HG02870 (cell line): ENCODE data around the gene FOS.
"Not testable (repeated sequence)": the region's sequence is repeated elsewhere in the genome, so short reads cannot be mapped to it uniquely, and the experiment has no call there.

Source experiments
- ATAC-seq: cut with Tn5 transposase; IDR thresholded peaks from one replicate; pipeline ENCODE4 v1.9.1; 2021; ENCODE audit warnings: mild to moderate bottlenecking, moderate library complexity; ENCODE audit not compliant: unreplicated experiment

Gene FOS

DNA sequence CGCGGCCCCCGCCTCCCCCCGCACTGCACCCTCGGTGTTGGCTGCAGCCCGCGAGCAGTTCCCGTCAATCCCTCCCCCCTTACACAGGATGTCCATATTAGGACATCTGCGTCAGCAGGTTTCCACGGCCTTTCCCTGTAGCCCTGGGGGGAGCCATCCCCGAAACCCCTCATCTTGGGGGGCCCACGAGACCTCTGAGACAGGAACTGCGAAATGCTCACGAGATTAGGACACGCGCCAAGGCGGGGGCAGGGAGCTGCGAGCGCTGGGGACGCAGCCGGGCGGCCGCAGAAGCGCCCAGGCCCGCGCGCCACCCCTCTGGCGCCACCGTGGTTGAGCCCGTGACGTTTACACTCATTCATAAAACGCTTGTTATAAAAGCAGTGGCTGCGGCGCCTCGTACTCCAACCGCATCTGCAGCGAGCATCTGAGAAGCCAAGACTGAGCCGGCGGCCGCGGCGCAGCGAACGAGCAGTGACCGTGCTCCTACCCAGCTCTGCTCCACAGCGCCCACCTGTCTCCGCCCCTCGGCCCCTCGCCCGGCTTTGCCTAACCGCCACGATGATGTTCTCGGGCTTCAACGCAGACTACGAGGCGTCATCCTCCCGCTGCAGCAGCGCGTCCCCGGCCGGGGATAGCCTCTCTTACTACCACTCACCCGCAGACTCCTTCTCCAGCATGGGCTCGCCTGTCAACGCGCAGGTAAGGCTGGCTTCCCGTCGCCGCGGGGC is at the start of gene FOS:
FOS (plus strand) TSS at position 407 of the 731 bp plus-strand sequence; CDS start at position 562, 155 bp downstream.
- peak; percentile 85 for ATAC-seq

DNA sequence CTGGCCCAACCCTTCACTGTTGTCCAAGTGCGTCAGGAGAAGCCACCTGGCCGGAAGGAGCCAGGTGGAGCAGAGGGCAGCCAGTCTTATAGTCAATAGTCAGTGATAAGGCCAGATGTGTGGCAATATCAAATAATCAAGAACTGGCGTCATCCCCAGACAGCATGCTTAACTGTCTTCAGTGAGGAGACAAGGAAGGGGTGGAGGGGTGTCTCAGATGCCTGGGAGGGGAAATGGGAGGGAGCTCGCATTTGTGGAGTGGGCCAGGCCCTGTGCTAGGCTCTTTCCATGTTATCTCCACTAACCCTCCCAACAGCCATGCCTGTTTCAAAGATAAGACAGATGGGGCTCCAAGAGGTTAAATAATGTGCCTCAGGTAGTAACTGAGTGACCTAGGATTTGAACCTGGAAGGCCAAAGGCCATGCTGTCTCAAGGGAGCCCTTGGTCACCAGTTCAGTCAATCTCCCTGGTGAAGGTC is 48.9 kb upstream of the FOS start:
- no peak for ATAC-seq

DNA sequence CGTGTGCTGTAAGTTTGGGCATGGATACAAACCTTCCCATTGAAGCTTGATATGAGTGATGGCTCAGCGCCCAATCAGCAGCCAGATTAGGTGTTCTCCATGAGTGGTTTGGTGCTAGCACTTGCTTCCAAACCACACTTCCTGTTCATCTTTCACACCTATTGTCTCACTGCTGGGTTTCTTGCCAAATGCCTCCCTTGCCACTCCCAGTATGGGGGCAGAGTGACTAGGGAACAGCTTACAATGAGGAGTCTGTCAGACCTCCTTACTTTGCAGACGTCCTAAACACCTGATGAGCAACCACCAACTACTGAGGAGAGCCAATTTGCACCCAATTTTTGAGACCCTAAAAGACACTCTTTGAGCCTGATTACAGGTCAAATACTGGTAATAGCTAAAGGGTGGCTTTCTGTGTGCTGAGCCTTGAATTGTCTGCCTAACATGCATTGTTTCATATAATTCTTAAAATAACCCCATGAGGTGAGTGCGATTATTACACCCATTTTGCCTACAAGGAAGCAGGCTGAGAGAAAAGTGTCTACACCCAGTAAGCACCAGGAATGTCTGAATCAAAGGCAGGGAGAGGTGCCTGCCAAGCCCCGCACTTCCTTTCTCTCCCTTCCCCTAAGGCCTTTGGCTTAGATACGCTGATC is 48.4 kb upstream of the FOS start:
- ATAC-seq, result no peak

DNA sequence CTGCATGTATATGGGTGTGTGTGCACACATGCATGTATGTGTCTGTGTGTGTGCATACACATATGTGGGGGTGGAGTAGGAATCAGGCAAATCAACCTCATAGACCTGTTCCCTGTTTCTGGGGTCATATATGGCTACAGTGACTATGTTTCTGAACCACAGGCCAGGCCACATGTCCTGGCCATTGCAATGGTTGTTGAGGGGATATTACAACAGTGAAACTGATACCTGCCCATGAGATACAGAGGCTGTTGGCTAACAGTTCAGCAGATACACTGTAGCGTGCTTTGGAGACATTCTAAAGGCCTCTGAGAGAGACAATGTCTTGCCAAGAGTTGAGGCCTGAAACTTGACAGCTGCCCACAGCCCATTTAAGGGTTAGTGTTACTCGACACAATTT is 47.3 kb upstream of the FOS start:
- peak; percentile 45 for ATAC-seq

DNA sequence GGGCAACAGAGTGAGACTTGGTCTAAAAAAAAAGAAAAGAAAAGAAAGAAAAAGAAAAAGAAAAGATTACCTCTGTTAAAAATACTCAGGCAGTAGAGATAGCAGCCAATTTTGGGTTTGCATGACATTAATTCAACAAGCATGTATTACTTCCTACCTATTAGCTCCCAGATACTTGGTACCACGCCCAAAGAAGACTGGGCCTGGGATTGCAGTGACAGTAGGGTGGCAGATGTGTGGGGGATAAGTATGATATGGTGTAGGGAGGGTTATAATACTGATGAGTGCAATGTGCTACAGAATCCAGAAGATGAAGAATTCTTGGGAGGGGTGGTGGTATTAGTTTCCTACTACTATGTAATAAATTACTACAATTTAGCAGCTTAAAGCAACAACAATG is 46.4 kb upstream of the FOS start:
- no peak for ATAC-seq

DNA sequence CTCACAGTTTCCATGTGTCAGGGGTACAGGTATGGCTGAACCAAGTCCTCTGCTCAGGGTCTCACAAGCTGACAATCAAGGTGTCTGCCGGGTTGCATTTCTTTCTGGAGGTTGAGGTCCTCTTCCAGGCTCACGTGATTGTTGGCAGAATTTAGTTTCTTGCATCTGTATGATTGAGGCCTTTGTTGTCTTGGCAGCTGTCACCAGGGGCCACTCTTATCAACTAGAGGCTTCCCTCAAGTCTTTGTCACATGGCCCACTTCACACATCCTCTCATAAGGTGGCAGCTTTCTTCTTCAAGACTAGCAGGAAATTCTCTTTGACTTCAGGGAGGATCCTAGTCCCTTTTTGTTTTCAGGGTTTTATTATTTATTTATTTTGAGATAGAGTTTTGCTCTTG is 46.0 kb upstream of the FOS start:
- no peak for ATAC-seq

DNA sequence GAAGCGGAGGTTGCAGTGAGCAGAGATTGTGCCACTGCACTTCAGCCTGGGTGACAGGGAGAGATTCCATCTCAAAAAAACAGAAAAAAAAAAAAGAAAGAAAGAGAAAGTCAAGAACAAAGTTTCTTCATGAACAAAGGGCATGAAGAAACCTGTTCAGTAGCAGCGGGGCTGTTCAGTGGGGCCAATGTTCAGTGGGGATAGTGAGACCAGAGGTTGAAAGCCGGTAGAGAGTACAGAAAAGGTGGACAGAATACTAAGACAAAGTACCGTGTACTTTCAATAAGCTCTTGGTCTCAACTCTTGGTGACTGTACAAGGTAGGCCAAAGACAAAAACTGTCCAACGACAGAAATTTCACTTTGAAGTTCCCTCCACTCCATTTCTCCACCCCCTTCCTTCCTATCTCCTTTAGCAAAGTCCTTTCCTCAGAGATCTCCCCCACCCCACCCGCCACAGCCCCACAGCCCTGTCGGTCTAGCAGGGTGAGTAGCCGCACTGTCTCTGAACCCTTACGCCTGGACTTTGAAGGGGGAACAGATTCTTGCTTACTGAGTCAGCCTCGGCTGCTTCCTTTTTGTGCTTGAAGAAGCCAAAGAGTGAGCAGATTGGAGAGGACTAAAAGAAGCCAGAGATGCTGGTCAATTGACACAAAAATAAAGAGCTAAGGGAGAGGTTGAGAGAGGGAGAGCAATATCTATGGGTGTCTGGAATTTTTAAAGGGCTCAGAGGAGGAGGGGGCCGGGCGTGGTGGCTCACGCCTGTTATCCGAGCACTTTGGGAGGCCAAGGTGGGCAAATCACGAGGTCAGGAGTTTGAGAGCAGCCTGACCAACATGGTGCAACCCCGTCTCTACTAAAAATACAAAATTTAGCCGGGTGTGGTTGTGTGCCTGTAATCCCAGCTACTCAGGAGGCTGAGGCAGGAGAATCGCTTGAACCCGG is 44.2 kb upstream of the FOS start:
- ATAC-seq, result no peak

DNA sequence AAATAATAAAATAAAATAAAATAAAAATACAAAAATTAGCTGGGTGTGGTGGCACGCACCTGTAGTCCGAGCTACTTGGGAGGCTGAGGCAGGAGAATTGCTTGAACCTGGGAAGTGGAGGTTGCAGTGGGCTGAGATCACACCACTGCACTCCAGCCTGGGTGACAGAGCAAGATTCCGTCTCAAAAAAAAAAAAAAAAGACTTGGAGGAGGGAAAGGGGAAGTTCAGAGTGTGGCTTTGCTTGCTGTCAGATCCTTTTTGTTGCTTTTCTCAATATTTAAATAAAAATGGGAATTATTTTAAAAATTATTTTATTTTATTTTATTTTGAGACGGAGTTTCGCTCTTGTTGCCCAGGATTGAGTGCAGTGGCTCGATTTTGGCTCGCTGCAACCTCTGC is 43.4 kb upstream of the FOS start:
- ATAC-seq, result not testable (repeated sequence)

DNA sequence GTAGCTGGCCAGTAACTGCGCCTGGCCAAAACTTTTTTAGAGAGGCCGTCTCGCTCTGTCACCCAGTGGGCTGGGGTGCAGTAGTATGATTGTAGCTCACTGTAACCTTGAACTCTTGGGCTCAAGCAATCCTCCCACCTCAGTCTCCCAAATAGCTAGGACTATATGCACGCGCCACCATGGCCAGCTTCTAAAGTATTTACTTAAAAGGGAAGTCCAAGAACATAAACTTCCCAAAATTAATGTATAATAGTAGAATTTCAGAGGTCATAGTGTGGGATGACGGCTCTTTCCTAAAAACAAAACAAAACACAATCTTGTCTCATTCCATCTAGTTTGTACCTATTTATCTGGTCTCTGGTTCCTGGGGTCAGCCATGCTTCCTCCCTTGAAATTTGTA is 42.2 kb upstream of the FOS start:
- ATAC-seq, result no peak

DNA sequence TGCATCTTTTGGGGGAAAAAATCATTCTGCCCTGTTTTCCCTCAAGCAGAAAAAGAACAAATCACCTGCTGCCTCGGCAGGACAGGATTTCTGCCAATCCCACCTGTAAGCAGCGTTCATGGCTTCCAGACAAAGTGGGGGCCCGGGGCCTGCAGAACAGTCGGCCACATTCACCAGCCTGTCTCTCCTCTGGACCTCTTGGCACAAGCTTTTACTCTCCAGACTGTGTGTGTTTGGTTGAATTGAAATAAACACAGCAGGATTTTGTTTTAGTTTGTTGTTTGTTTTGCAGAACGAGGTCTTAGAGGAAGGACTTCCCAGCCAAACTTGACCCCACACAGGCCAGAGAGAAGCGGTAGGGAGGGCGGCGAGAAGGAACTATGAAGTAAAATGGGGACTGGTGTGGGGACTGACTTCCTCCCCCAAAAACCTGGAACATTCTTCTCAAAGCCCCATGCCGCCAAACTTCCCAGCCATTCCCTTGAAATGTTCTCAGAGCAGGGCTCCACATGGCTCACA is 41.7 kb upstream of the FOS start:
- no peak for ATAC-seq

DNA sequence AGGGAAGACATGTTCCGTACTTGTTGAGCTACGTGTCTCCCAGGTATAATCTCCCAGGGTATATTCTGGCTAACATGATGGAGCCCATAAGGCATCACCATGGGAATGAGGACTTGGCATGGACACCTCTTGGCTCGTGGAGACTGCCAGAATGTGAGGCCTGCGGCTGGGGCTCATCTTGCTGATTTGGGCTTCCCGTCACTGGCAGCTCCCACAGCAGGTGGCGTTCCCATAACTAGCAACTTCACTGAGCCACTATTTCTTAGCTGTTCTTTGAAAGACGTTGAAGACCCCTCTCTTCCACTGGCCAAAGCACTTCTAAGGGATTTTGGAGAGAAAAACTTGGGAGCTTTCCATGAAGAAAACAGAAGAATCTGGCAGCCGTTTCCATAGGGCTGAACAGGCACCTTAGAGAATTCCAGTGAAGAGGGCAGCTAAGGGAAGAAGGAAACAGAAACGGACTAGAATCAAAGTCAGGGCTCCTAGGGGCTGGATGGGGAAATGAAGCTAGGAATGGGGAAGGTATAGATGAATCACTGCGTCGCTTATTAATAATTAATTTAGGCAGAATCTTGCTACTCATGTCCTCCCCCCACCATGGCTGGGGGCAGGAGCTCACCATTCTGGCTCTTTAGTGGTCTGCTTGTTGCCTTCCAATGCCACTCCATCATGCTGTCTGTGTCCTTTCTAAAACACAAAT is 39.7 kb upstream of the FOS start:
- ATAC-seq, result no peak

DNA sequence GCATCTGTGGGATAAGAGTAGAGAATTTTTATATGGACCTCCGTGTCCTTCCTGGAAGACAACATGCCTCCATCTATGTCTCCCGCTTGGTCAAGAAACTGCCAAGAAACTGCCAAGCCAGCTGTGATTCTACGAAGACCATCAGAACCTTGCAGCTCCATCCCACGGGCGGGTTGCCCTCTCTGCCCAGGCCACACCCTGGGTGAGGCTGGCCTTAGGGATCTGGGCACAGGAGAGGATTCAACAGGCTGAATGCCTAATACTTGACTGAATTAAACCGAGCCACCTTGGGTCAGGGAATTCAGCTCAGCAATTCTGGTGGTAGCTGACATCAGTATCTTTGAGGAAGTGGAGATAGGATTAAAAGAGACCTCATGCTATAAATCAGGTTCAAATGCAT is 37.8 kb upstream of the FOS start:
- ATAC-seq, result no peak

DNA sequence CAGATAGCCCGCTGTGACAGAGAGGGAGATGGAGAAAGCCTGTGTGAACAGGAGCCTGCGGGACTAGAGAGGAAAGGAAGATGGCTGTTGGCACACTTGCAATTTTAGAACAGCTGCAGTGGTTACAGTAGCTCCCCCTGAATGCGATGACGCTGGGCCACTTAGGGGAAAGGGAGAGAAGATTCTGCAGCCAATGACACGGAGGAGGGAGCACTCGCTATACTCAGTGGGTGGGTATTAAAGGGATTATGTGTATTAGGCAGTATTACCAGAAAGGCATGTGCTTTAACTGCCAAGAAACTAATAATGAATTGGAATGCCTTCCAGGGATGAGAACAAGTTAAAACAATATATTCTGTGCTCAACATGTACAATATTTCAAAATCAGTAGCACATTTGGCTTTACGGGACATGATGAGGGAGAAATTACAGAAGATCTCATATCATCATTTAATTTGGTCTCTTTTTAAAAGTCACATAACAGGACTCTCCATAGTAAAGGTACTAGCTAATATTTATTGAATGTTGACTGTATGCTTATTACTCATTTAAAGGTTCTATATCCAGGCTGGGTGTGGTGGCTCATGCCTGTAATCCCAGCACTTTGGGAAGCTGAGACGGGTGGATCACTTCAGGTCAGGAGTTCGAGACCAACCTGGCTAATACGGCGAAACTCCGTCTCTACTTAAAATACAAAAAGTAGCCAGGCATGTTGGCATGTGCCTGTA is 35.9 kb upstream of the FOS start:
- ATAC-seq, result no peak

DNA sequence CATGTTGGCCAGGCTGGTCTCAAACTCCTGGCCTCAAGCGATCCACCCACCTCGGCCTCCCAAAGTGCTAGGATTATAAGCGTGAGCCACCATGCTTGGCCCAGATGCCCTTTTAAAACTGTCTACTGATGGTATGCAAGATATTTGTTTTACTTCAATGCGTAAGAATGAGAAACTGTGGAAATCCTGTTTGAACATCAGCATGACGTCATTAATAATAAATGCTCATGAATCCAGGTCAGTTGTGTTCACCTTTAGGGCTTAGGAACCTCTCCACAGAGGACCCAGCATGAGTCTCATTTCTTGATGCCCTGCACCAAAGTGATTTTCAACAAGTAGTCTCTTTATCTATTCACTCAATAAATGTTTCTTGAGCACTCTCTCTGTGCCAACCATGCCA is 34.5 kb upstream of the FOS start:
- ATAC-seq, result no peak

DNA sequence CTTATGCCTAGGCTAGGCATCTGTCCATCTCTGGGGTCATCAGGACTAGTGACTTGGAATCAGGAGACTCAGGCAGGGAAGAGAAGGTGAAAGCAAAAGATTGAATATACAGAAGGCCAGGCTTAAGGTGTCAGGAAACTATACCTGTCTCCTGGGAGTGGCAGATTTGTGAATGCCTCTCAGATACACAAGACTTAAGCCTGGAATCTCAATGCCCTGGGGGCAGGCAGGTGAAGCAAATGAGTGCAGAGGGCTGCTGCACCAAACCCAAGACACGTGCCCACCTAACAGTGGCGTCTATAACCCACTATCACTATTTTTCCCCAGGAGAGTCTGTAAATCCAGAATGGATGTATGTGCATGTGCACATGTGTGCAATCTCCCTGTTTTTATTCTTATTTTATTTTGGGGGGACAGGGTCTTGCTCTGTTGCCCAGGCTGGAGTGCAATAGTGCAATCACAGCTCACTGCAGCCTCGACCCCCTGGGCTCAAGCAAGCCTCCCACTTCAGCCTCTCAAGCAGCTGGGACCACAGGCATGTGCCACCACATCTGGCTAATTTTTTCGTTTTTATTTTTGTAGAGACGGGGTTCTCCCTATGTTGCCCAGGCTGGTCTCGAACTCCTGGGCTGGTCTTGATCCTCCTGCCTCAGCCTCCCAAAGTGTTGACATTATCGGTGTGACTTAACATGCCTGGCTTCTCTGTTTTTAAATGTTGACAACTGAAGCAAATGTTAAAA is 31.9 kb upstream of the FOS start:
- ATAC-seq, result no peak

DNA sequence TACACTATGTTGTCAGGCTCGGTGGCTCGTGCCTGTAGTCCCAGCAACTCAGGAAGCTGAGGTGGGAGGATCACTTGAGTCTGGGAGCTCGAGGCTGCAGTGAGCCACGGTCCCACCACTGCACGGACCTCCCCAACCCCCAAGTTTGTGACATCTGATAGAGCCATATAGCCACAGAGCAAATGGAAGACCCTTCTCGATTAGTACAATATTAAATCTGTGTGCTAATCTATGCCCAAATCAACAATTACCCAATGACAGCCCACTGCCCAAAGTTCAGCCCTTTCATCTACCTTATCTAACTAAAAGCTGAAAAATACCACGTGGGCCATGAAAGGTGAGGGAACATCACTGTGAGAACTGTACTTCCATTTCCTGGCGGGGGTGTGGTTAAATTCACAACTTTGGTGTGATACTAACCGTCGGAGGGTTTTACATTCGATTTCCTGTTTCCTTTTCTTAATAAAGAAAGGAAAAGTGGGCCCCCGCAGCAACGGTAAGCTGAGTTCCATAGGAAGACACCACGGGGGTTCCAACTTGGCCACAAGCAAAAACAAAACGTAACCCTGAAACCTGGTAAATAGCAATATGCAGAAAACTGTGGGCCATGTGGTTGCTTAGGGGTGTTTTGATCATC is 31.2 kb upstream of the FOS start:
- ATAC-seq, result no peak

DNA sequence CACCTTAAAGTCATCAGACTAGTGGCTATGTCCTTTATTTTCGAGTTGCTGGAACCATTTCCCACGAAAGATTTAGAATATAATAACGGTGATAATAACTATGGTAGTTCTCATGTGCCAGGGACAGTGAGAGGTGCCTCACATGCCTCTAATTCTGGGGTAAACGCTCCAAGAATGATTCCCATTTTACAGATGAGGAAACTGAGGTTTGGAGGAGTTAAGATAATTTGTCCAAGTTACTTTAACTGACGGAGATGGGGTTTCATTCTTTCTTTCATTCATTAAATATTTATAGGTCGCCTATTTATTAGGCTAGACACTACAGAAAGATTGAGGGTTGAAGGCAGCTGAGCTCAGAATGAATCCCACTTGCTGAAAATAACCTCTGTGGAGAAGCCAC is 30.7 kb upstream of the FOS start:
- no peak for ATAC-seq

DNA sequence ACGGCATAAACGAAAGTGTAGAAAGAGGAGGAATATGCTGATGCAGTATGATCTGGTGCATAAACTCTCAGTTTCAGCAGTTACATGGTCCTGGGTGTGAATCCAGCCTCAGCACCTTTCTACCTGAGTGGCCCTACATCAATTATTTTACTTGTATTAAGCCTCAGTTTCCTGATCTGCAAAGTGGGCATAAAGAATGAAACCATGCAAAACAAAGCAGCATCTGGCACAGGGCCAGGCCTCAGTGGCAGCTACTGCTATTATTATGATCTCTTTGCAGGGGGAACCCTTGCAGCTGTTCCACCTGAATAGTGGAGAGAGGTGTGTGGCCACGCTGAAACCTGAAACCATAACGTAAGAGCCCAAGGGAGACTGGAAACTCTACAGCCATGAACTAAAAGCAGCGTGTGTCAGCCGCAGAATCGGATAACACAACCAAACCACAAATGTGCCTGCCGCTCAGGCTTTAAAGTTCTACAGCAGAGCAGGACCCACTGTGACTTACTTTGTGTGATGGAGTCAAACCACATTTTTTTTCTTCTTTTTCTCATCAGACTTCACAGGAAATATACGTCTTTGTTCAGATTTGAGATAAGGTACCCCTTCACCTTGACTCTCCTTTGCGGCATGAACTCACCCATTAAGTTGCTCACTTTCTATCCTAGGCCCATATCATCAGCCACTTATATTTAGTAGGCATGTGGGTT is 29.2 kb upstream of the FOS start:
- peak; percentile 91 for ATAC-seq
